ENCODE data around the gene BEX4. TPM values are rescaled to one million over a fixed set of nuclear protein-coding genes. Genes with fewer than 3 reads are reported as not detected.

The BEX4 gene
- total and polyA plus RNA-seq, 9 of the 15 experiments (the other 6 are each of a cell fraction or from before 2014, with no cell fraction given) = 74.6 to 399 (median 154) TPM

GRCh38 chrX:103214870-103215424 is at the start of gene BEX4 (continued):
- TF ChIP-seq AFF4 (CRISPR knock-in tag; IDR thresholded peaks at IDR 0.05) (0 out of 2 replicates have a peak, but pooled peaks have one; percentile 37), POLR2A (conservative IDR thresholded peaks at IDR 0.05) (peak; percentile 85), TCFL5 (CRISPR knock-in tag; conservative IDR thresholded peaks at IDR 0.05) (no peak), ATF1 (CRISPR knock-in tag; IDR thresholded peaks at IDR 0.05) (no peak), ATF1 (tag; IDR thresholded peaks at IDR 0.05) (peak; percentile 87), TAF9B (IDR thresholded peaks at IDR 0.05; ENCODE audit: partially characterized antibody) (peak; percentile 97), MTA3 (IDR thresholded peaks at IDR 0.05; ENCODE audit: borderline replicate concordance) (peak; percentile 85), CREM (IDR thresholded peaks at IDR 0.05; ENCODE audit: low read depth) (peak; percentile 88), ATF2 (CRISPR knock-in tag; IDR thresholded peaks at IDR 0.05) (no peak), ZFX (CRISPR knock-in tag; IDR thresholded peaks at IDR 0.05) (peak; percentile 74), ARHGAP35 (IDR thresholded peaks at IDR 0.05; ENCODE audit: partially characterized antibody) (no peak)
- TF ChIP-seq, protein P1, sequence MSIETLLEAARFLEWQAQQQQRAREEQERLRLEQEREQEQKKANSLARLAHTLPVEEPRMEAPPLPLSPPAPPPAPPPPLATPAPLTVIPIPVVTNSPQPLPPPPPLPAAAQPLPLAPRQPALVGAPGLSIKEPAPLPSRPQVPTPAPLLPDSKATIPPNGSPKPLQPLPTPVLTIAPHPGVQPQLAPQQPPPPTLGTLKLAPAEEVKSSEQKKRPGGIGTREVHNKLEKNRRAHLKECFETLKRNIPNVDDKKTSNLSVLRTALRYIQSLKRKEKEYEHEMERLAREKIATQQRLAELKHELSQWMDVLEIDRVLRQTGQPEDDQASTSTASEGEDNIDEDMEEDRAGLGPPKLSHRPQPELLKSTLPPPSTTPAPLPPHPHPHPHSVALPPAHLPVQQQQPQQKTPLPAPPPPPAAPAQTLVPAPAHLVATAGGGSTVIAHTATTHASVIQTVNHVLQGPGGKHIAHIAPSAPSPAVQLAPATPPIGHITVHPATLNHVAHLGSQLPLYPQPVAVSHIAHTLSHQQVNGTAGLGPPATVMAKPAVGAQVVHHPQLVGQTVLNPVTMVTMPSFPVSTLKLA (conservative IDR thresholded peaks at IDR 0.05) = peak; percentile 93 to 96
- TF ChIP-seq, protein P2, sequence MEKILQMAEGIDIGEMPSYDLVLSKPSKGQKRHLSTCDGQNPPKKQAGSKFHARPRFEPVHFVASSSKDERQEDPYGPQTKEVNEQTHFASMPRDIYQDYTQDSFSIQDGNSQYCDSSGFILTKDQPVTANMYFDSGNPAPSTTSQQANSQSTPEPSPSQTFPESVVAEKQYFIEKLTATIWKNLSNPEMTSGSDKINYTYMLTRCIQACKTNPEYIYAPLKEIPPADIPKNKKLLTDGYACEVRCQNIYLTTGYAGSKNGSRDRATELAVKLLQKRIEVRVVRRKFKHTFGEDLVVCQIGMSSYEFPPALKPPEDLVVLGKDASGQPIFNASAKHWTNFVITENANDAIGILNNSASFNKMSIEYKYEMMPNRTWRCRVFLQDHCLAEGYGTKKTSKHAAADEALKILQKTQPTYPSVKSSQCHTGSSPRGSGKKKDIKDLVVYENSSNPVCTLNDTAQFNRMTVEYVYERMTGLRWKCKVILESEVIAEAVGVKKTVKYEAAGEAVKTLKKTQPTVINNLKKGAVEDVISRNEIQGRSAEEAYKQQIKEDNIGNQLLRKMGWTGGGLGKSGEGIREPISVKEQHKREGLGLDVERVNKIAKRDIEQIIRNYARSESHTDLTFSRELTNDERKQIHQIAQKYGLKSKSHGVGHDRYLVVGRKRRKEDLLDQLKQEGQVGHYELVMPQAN (IDR thresholded peaks at IDR 0.05; ENCODE audit: borderline replicate concordance) = peak; percentile 33; the same call in 1 of the 2 replicates
- TF ChIP-seq, protein P3, sequence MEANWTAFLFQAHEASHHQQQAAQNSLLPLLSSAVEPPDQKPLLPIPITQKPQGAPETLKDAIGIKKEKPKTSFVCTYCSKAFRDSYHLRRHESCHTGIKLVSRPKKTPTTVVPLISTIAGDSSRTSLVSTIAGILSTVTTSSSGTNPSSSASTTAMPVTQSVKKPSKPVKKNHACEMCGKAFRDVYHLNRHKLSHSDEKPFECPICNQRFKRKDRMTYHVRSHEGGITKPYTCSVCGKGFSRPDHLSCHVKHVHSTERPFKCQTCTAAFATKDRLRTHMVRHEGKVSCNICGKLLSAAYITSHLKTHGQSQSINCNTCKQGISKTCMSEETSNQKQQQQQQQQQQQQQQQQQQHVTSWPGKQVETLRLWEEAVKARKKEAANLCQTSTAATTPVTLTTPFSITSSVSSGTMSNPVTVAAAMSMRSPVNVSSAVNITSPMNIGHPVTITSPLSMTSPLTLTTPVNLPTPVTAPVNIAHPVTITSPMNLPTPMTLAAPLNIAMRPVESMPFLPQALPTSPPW (CRISPR knock-in tag; IDR thresholded peaks at IDR 0.05) = peak; percentile 65

Data from K562 (cell line).